GM21786 (cell line): ENCODE results near the gene IMMP2L.

ENCODE experiments used
- ATAC-seq: cut with Tn5 transposase; IDR thresholded peaks from one replicate; pipeline ENCODE4 v1.9.1; 2021; ENCODE audit not compliant: unreplicated experiment

The IMMP2L gene

GRCh38 chr7:111558991-111559390, 3.3 kb downstream of the IMMP2L start:
- peak; percentile 65 for ATAC-seq

DNA sequence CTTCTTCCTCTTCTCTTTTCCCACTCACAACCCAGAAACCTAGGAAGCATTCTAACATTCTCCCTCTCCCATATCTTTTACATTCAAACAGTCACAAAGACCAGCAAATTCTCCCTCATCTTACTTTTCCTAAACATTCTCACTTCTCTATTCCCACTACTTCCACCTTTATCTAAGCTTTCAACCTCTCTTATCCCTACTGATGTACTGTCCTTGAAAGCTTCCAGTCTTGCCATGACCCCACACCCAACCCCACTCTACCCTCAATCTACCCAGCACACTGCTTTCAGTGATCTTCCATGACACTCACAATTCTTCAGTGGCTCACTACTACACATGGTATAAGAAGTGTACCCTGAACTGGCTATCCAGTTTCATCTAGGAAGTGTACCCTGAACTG, 5.3 kb downstream of the IMMP2L start:
- ATAC-seq, result no peak

GRCh38 chr7:111554086-111554485, 8.2 kb downstream of the IMMP2L start:
- ATAC-seq, result no peak

DNA sequence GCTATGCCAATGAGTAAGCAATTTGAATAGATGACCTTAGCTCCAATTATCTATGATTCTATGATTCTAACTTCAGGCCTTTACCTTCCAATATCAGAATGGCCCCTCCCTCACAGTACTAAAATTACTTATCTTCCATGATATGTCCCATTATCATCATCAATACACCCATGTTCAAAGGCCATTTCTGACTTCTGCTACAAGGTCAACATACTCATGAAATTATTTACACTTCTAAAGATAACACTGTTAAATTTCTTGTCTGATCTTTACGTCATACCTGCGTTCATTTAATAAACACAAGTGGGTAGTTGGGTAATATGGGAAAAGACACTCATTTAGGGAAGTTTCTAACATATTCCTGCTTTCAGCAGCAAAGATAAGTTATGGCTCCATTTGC, 21.2 kb downstream of the IMMP2L start:
- ATAC-seq, result no peak

DNA sequence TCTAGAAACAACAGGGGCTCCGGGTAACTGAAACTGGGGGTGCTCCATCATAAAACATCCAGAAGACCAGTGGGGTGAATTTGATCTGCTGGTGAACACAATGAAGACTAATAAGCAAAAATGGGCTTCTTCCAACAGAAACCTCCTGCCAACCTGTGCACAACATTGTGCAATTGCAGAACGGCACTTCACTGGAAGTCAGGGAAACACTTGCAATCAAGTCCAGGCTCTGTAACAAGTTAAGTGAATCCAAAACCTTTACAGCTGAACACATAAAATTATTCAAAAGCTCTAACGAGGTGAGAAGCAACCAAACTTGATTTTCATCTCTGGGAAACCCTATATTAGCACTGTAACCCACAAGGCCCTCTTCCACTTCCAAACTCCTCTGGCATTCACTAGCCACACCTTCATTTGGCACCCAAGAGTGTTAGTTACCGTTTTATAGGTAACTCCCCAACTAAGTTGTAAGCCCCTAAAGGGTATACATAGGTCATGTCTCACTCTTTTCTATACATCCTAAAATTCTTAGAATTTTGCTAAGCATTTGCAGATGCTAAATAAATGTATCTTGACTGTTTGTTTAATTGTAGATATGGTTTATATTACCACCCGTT, 22.0 kb downstream of the IMMP2L start:
- ATAC-seq, result no peak

DNA sequence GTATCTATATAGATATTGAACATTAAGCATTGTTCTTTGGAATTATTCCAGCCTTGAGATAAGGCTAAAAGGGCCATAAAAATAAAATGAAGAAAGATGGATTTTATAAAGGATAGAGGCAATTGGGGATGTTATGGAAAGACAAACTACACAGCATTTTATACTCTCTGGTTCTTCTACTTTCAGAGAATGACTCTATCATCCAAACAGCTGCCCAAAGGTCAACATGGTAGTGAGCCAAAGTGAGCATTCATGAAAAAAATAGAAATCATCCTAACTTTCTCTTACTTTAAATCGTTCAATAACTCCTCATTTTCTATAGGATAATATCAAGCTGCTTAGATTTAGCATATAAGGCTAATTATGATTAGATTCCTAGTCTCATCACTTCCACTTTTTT, 25.2 kb downstream of the IMMP2L start:
- no peak for ATAC-seq

DNA sequence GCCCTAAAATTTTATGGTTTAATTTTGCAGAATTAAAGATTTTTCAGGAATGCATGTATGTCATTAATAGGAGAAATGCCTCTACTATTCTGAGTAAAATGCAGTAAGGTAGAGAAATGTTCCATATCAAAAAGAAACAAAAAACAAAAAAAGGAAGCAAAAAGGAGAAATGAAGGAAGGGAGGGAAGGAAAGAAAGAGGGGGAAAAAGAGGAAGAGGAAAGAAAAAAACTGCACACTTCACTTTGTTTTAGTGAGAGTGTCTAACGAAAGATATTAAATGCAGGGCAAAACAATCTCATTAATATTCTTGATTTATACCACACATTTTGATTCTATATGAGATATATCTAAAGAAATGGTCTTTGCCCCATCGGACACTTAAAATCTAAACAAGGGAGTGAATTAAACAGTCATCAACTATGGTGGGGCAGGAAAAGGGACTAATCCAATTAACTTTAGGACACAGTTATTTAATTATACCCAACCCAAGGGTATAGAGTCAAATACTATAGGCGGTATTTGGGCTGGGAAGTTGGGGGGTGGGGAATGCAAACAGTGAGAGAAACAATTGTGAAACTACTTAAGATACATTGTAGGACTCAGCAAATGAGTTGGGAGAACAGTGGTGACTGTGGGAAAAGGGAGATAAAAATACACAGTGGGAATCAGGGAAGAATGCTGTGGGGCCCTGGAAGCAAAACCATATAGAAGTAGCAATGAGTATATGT, 27.0 kb downstream of the IMMP2L start:
- no peak for ATAC-seq

- no peak for ATAC-seq
Observed at GRCh38 chr7:111532625-111533024, 29.7 kb downstream of the IMMP2L start.

- peak; percentile 35 for ATAC-seq
Observed at GRCh38 chr7:111531993-111532392, 30.3 kb downstream of the IMMP2L start.

- ATAC-seq, result no peak
Observed at GRCh38 chr7:111530356-111530668, 32.0 kb downstream of the IMMP2L start.

DNA sequence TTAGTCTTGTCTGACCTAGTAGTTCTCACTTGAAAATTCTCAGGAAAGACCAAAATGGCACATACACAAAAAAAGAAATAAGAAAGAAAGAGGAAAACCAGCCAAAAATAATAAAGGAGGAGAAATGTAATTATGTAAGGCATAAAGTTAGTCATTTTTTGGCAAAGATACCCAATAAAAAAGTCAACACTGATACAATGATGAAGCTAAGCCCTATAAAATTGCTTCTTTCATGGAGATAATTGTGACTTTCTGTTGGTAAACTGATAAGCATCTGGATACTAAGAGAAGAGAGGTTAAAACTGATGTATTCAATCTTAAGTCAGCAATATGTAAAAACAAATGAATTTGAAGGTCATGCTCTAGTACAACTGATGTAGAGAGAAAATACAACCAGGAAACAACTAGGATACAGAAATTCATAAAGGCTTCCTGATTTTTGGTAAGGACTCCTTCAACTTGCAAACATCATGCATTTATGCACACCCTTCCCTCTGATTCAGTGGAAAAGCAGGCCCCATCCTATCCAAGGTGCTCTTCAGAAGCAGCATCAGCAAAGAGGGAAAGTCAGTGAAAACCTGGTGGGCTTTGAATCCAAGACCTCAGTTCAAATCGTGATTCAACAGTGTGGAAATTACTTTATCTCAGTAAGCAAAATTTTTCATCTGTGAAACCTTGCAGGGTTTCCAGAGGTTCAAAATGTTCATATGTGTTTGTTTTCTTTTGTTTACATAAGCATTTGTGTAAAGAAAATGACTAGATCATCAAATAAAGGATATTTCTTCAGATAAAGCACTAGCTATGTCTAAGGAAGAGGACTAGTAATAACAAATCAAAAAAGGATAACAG, 32.6 kb downstream of the IMMP2L start:
- ATAC-seq, result no peak

GRCh38 chr7:111528331-111528730, 34.0 kb downstream of the IMMP2L start:
- ATAC-seq, result peak; percentile 60

GRCh38 chr7:111527545-111527944, 34.7 kb downstream of the IMMP2L start:
- peak; percentile 76 for ATAC-seq

DNA sequence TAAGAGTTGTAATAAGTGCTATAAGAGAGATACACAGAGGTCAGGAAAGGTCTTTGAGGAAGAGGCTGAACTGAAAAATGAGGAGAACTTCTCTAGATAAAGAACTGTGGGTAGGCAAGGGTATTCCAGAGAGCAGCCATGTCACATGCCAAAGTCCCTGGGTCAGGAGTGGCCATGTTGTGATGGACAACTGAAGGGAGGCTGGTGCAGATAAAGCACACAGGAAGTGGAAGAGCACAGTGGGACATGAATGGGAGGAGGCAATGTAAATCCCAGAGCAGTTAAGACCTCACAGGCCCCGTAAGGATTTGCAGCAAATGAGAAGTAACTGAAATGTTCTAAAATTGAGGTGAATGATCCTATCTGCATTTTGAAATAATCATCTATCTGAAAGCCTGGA, 37.2 kb downstream of the IMMP2L start:
- no peak for ATAC-seq

- ATAC-seq, result no peak
Observed at GRCh38 chr7:111521660-111522059, 40.6 kb downstream of the IMMP2L start.

DNA sequence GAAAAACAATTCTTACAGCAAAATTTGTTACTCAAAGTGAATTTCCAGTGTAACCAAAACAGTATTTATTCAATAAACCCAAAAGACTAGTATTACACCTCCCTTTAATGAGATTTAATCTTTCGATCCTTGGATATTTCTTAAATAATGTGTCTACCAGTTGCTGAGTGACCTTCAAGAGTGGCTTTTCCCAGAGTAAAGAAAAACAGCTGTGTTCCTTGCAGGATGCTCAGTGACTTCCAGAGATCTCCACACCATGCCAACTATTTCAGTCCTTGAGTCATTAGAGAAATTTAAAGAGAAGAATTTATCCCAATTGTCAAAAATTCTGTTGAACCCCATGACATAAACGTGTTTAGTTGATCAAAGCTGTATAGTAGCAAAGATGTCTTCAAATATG, 44.0 kb downstream of the IMMP2L start:
- ATAC-seq, result no peak

- no peak for ATAC-seq
Observed at GRCh38 chr7:111517549-111517951, 44.7 kb downstream of the IMMP2L start.

- no peak for ATAC-seq
Observed at GRCh38 chr7:111516612-111517011, 45.7 kb downstream of the IMMP2L start.

DNA sequence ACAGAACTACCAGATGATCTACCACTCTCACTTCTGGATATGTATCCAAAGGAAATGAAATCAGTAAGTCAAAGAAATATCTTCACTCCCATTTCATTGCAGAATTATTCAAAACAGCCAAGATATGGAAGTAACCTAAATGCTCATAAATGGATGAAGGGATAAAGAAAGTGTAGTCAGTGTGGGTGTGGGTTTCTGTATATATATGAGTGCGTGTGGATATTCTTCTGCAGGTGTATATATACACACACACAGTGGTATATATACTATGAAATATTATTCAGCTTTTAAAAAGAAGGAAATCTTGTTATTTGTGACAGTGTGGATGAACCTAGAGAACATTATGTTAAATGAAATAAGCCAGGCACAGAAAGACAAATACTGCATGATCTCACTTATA, 48.7 kb downstream of the IMMP2L start:
- ATAC-seq, result no peak

DNA sequence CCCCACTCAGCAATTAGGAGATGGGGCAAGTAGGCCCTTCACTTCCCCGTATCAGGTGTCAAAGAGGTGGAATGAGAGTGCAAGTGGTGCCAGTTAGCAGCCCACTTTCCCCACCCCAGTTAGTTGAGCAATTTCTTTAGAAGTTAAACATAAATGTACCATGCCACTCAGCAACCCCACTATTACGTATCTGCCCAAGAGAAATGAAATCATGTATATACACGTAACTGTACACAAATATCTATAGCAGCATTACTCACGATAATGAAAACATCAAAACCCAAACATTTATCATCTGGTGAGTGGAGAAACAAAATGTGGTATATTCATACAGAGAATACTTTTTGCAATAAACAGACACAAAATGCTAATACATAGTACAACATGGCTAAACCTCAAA, 50.4 kb downstream of the IMMP2L start:
- ATAC-seq, result no peak

GRCh38 chr7:111510584-111511378, 51.5 kb downstream of the IMMP2L start:
- no peak for ATAC-seq
